K562 (cell line): ENCODE measurements around the gene JADE2. TPM values are rescaled to one million over a fixed set of nuclear protein-coding genes. Genes with fewer than 3 reads are reported as not detected.

Source experiments
- CHAMP1 ChIP-seq: fragments of 450-650 bp; IDR thresholded peaks from 2 replicates; pipeline ENCODE4 v1.6.1; 2016; ENCODE audit warnings: mild to moderate bottlenecking
- DNMT1 ChIP-seq: fragments of 450-650 bp; IDR thresholded peaks from 2 replicates; pipeline ENCODE4 v1.6.1; 2016; ENCODE audit warnings: antibody characterized with exemption, mild to moderate bottlenecking
- DPF2 ChIP-seq: fragments of 450-650 bp; IDR thresholded peaks from 2 replicates; pipeline ENCODE4 v1.6.1; 2016
- EGR1 ChIP-seq: fragments of 450-650 bp; conservative IDR thresholded peaks from 2 replicates; pipeline ENCODE4 v1.6.1; 2017; ENCODE audit warnings: mild to moderate bottlenecking
- FOXM1 ChIP-seq, 2 experiments: fragments of 450-650 bp in 1 of 2; sonication (generic) in 1 of 2; formaldehyde crosslinking in 1 of 2; IDR thresholded peaks; 2 replicates each; pipeline versions ENCODE4 v1.6.1 to v1.9.0; 2017 to 2022; ENCODE audit warnings: low read depth in 2 of 2, mild to moderate bottlenecking in 2 of 2, missing genetic modification reagents in 1 of 2, moderate library complexity in 1 of 2
- HDGF ChIP-seq: fragments of 450-650 bp; IDR thresholded peaks from 2 replicates; pipeline ENCODE4 v1.6.1; 2016
- HEY1 ChIP-seq: fragments of 250-450 bp; sonication (Bioruptor Pico); IDR thresholded peaks from 2 replicates; pipeline ENCODE4 v1.5.0; 2020; ENCODE audit warnings: mild to moderate bottlenecking, moderate library complexity, borderline replicate concordance
- HOXB6 ChIP-seq: fragments of 250-450 bp; sonication (Bioruptor Pico); IDR thresholded peaks from 2 replicates; pipeline ENCODE4 v1.5.1; 2022; ENCODE audit warnings: mild to moderate bottlenecking, borderline replicate concordance
- KHSRP ChIP-seq: fragments of 450-650 bp; IDR thresholded peaks from 2 replicates; pipeline ENCODE4 v1.6.1; 2017
- KLF10 ChIP-seq: fragments of 250-450 bp; sonication (Bioruptor Pico); IDR thresholded peaks from 2 replicates; pipeline ENCODE4 v1.6.1; 2021; ENCODE audit warnings: matching md5 sums
- MBD2 ChIP-seq: sonication (generic); IDR thresholded peaks from 2 replicates; pipeline ENCODE4 v1.6.1; 2016; ENCODE audit warnings: low read depth, borderline replicate concordance
- MYC ChIP-seq, 2 experiments: fragments of 250-450 bp in 1 of 2; sonication (Bioruptor Pico) in 1 of 2; IDR thresholded peaks; 2 replicates each; pipeline versions ENCODE4 v1.5.1 to v1.6.1; 2012 to 2021; ENCODE audit warnings: low read depth in 2 of 2, borderline replicate concordance in 1 of 2, improper control_type of control experiment in 1 of 2, low read length in 1 of 2, mild to moderate bottlenecking in 1 of 2, moderate library complexity in 1 of 2
- NCOA1 ChIP-seq: fragments of 450-650 bp; IDR thresholded peaks from 2 replicates; pipeline ENCODE4 v1.6.1; 2016; ENCODE audit warnings: low read depth
- NEUROD1 ChIP-seq: fragments of 150-350 bp; IDR thresholded peaks from 2 replicates; pipeline ENCODE4 v1.6.1; 2014; ENCODE audit warnings: borderline replicate concordance, low read length, low read depth; ENCODE audit not compliant: partially characterized antibody
- NFE2 ChIP-seq: IDR thresholded peaks from 2 replicates; pipeline ENCODE4 v1.6.1; 2014; ENCODE audit warnings: antibody characterized with exemption, low read depth
- PYGO2 ChIP-seq: fragments of 450-650 bp; IDR thresholded peaks from 2 replicates; pipeline ENCODE4 v1.6.1; 2016; ENCODE audit warnings: mild to moderate bottlenecking, missing genetic modification characterization, moderate library complexity, missing compliant biosample characterization
- RREB1 ChIP-seq: fragments of 250-450 bp; sonication (Bioruptor Pico); IDR thresholded peaks from 2 replicates; pipeline ENCODE4 v1.4.0; 2020
- TRIM28 ChIP-seq: fragments of 450-650 bp; IDR thresholded peaks from 2 replicates; pipeline ENCODE4 v1.6.1; 2017
- WHSC1 ChIP-seq: IDR thresholded peaks from one replicate; pipeline ENCODE4 v1.6.1; 2012; ENCODE audit warnings: low read length, control low read depth, inconsistent platforms
- ZNF436 ChIP-seq: fragments of 250-450, 450-650 bp; sonication (Bioruptor Pico); formaldehyde crosslinking; IDR thresholded peaks from 2 replicates; pipeline ENCODE4 v1.7.0; 2020; ENCODE audit warnings: mild to moderate bottlenecking
- ZNF76 ChIP-seq: fragments of 250-450 bp; sonication (Bioruptor Pico); IDR thresholded peaks from 2 replicates; pipeline ENCODE4 v1.4.0; 2020; ENCODE audit warnings: mild to moderate bottlenecking, moderate library complexity, borderline replicate concordance
- polyA plus RNA-seq, 8 experiments: library from polyadenylated mRNA; depleted of rRNA in 4 of 8; stranded (reverse) in 5 of 8; unstranded in 3 of 8; fragments of >200 nt; fragmentation: Nextera tagmentation in 2 of 8; fragmentation: Illumina TruSeq in 1 of 8; extraction: Ambion mirVana in 2 of 8; extraction: Trizol in 1 of 8; gene quantifications; 2 replicates each; pipeline versions ENCODE4 v1.2.1 to v1.2.3, GENCODE V29; 2011 to 2014; ENCODE audit warnings: inconsistent platforms in 1 of 8, missing spikeins in 1 of 8
- total RNA-seq, 7 experiments: library from RNA; depleted of rRNA in 6 of 7; stranded (reverse); fragments of >200 nt in 6 of 7; fragmentation: Illumina TruSeq in 2 of 7; extraction: Trizol in 2 of 7; gene quantifications; 2 replicates each; pipeline versions ENCODE4 v1.2.1 to v1.2.3, GENCODE V29; 2011 to 2021; ENCODE audit warnings: low replicate concordance in 1 of 7

JADE2 gene
- total and polyA plus RNA-seq, 9 of the 15 experiments (the other 6 are each of a cell fraction or from before 2014, with no cell fraction given) = 0.50 to 23.3 (median 9.1) TPM

- TF ChIP-seq RREB1 (CRISPR knock-in tag) (no peak), MBD2 (no peak; the same call in 1 of the 2 replicates), FOXM1 (IDR thresholded peaks at IDR 0.05; ENCODE audit: low read depth) (no peak), FOXM1 (CRISPR knock-in tag; IDR thresholded peaks at IDR 0.05; ENCODE audit: low read depth) (no peak), HOXB6 (CRISPR knock-in tag) (no peak), DNMT1 (no peak), ZNF436 (CRISPR knock-in tag) (no peak), CHAMP1 (no peak), HDGF (no peak), WHSC1 (no peak), ZNF76 (CRISPR knock-in tag) (no peak), NCOA1 (no peak), PYGO2 (tag) (no peak), KHSRP (no peak), MYC (IDR thresholded peaks at IDR 0.05; ENCODE audit: low read depth, low read length) (peak; percentile 84; the same call in 1 of the 2 replicates), MYC (CRISPR knock-in tag; IDR thresholded peaks at IDR 0.05; ENCODE audit: borderline replicate concordance, low read depth) (no peak; the same call in 1 of the 2 replicates), HEY1 (no peak), NFE2 (no peak), EGR1 (peak; percentile 79), NEUROD1 (no peak), TRIM28 (no peak), DPF2 (no peak), KLF10 (CRISPR knock-in tag) (no peak)
These were observed 1.1 kb downstream of the JADE2 start (continued) for GRCh38 chr5:134526483-134527155.
